Hepatocyte (in vitro differentiated cells): ENCODE results near the gene SCART1. TPM values are rescaled to one million over a fixed set of nuclear protein-coding genes. Genes with fewer than 3 reads are reported as not detected.

Source experiments
- DNase-seq: peaks from one replicate; pipeline ENCODE4 v3.0.0-alpha.2; 2016; ENCODE audit warnings: low spot score
- H2AFZ ChIP-seq: fragments of 200-600 bp; sonication (generic); 2 replicates; pipeline ENCODE4 v1.6.0; 2016; ENCODE audit warnings: antibody characterized with exemption, mild to moderate bottlenecking
- H3K27ac ChIP-seq: fragments of 200-600 bp; sonication (generic); 2 replicates; pipeline ENCODE4 v1.5.1; 2016; ENCODE audit warnings: mild to moderate bottlenecking
- H3K27me3 ChIP-seq: fragments of 200-600 bp; sonication (generic); 2 replicates; pipeline ENCODE4 v1.6.1; 2016
- H3K36me3 ChIP-seq: fragments of 200-600 bp; sonication (generic); replicated peaks from 2 replicates; pipeline ENCODE4 v1.5.1; 2016; ENCODE audit warnings: low read depth; ENCODE audit not compliant: insufficient read depth
- H3K4me1 ChIP-seq: fragments of 200-600 bp; sonication (generic); 2 replicates; pipeline ENCODE4 v1.5.1; 2016; ENCODE audit warnings: mild to moderate bottlenecking, moderate library complexity; ENCODE audit not compliant: insufficient read depth
- H3K4me2 ChIP-seq: fragments of 200-600 bp; sonication (generic); 2 replicates; pipeline ENCODE4 v1.6.0; 2016
- H3K4me3 ChIP-seq: fragments of 200-600 bp; sonication (generic); 2 replicates; pipeline ENCODE4 v1.5.1; 2016; ENCODE audit warnings: mild to moderate bottlenecking
- H3K79me2 ChIP-seq: fragments of 200-600 bp; sonication (generic); 2 replicates; pipeline ENCODE4 v1.6.0; 2017; ENCODE audit warnings: mild to moderate bottlenecking
- H3K9me2 ChIP-seq: fragments of 200-600 bp; sonication (generic); replicated peaks from 2 replicates; pipeline ENCODE4 v1.6.0; 2017; ENCODE audit warnings: mild to moderate bottlenecking; ENCODE audit not compliant: insufficient read depth
- H3K9me3 ChIP-seq: fragments of 200-600 bp; sonication (generic); 2 replicates; pipeline ENCODE4 v1.5.1; 2016; ENCODE audit warnings: low read depth, mild to moderate bottlenecking
- H4K20me1 ChIP-seq: fragments of 200-600 bp; sonication (generic); 2 replicates; pipeline ENCODE4 v1.6.0; 2016; ENCODE audit warnings: mild to moderate bottlenecking; ENCODE audit not compliant: insufficient read depth, poor library complexity, severe bottlenecking
- EZH2 ChIP-seq: fragments of 200-600 bp; sonication (generic); IDR thresholded peaks from 2 replicates; pipeline ENCODE4 v1.6.1; 2016; ENCODE audit warnings: antibody characterized with exemption, mild to moderate bottlenecking, borderline replicate concordance
- EZH2phosphoT487 ChIP-seq: fragments of 200-600 bp; sonication (generic); IDR thresholded peaks from one replicate; pipeline ENCODE4 v1.6.1; 2018; ENCODE audit warnings: antibody characterized with exemption, mild to moderate bottlenecking, low read depth, moderate library complexity; ENCODE audit not compliant: unreplicated experiment, severe bottlenecking
- WGBS: methylation state at CpG from one replicate; pipeline ENCODE4 v1.1.6; 2016; ENCODE audit warnings: low lambda C conversion rate; ENCODE audit errors: missing lambda C conversion rate; 5-methylcytosine and 5-hydroxymethylcytosine counted together
- polyA plus RNA-seq: library from polyadenylated mRNA; unstranded; fragments of >200 nt; fragmentation: Nextera tagmentation; extraction: Ambion mirVana; gene quantifications from 2 replicates; pipeline ENCODE4 v1.2.1, GENCODE V29; 2016
- total RNA-seq: library from RNA; depleted of rRNA; stranded (reverse); fragments of >200 nt; gene quantifications from 2 replicates; pipeline ENCODE4 v1.2.3, GENCODE V29; 2014
- TF ChIP-seq, protein P1 (sequence below): fragments of 200-600 bp; sonication (generic); IDR thresholded peaks from 2 replicates; pipeline ENCODE4 v1.5.1; 2016; ENCODE audit warnings: antibody characterized with exemption, mild to moderate bottlenecking; ENCODE audit not compliant: poor library complexity

The SCART1 gene
- total and polyA plus RNA-seq, 2 experiments from 2014 or later = 0.63 to 1.00 TPM

DNA sequence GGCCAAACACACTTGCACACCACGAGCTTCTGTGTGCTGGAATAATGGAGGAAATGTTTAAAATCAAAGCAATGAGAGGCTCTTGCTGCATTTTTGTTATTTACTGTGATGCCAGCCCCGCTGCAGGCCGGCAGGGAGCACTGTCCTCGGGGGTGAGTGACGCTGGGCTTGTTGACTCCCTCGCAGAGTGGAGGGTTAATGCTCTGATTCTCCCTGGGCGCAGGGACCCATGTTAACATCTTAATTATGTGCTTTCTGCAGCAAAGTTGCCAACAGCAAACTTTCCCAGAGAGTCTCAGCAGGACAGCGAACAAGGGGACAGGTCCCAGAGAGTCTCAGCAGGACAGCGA lies 22.9 kb downstream of the SCART1 start:
- H3K4me1 ChIP-seq = no peaks in the 10 kb centered on the region
- no peak overlapping the region for H3K27ac ChIP-seq
- no peak overlapping the region for H3K4me2 ChIP-seq
- no peak for DNase-seq
- H3K9me3 ChIP-seq = no peaks in the 10 kb centered on the region
- TF ChIP-seq EZH2phosphoT487 (no peak), EZH2 (no peak)
- TF ChIP-seq, protein P1, sequence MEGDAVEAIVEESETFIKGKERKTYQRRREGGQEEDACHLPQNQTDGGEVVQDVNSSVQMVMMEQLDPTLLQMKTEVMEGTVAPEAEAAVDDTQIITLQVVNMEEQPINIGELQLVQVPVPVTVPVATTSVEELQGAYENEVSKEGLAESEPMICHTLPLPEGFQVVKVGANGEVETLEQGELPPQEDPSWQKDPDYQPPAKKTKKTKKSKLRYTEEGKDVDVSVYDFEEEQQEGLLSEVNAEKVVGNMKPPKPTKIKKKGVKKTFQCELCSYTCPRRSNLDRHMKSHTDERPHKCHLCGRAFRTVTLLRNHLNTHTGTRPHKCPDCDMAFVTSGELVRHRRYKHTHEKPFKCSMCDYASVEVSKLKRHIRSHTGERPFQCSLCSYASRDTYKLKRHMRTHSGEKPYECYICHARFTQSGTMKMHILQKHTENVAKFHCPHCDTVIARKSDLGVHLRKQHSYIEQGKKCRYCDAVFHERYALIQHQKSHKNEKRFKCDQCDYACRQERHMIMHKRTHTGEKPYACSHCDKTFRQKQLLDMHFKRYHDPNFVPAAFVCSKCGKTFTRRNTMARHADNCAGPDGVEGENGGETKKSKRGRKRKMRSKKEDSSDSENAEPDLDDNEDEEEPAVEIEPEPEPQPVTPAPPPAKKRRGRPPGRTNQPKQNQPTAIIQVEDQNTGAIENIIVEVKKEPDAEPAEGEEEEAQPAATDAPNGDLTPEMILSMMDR = no peak
- H4K20me1 ChIP-seq = no peaks in the 10 kb centered on the region
- H3K27me3 ChIP-seq = no peaks in the 10 kb centered on the region
- H3K4me3 ChIP-seq = no peak overlapping the region
- WGBS = 79% methylated on average over 9 of the region's 9 CpGs
- H3K79me2 ChIP-seq = no peaks in the 10 kb centered on the region
- no peaks in the 10 kb centered on the region for H3K9me2 ChIP-seq
- no peak overlapping the region for H2AFZ ChIP-seq
- H3K36me3 ChIP-seq = no peaks in the 10 kb centered on the region

- Histone ChIP-seq H3K4me2 (no peak overlapping the region), H3K79me2 (no peaks in the 10 kb centered on the region), H3K9me3 (peaks cover 4% of the 10 kb centered on the region), H3K4me3 (no peak overlapping the region), H3K36me3 (no peaks in the 10 kb centered on the region), H3K9me2 (no peaks in the 10 kb centered on the region), H2AFZ (no peak overlapping the region), H3K4me1 (no peaks in the 10 kb centered on the region), H3K27ac (no peak overlapping the region), H3K27me3 (no peaks in the 10 kb centered on the region), H4K20me1 (no peaks in the 10 kb centered on the region)
- DNase-seq = no peak
- WGBS = 68% methylated on average over 11 of the region's 12 CpGs
- no peak for TF ChIP-seq EZH2
- TF ChIP-seq, protein P1 = no peak
- TF ChIP-seq EZH2phosphoT487 = no peak
These were observed 27.4 kb downstream of the SCART1 start for GRCh38 chr10:133481086-133481643.

GRCh38 chr10:133481657-133482056 lies 27.9 kb downstream of the SCART1 start:
- Histone ChIP-seq H3K36me3 (no peaks in the 10 kb centered on the region), H3K4me3 (no peak overlapping the region), H3K27ac (no peak overlapping the region), H4K20me1 (no peaks in the 10 kb centered on the region), H3K4me2 (no peak overlapping the region), H2AFZ (no peak overlapping the region), H3K27me3 (no peaks in the 10 kb centered on the region), H3K9me2 (no peaks in the 10 kb centered on the region), H3K4me1 (no peaks in the 10 kb centered on the region), H3K79me2 (no peaks in the 10 kb centered on the region), H3K9me3 (peaks cover 4% of the 10 kb centered on the region)
- TF ChIP-seq EZH2 (no peak), EZH2phosphoT487 (no peak)
- TF ChIP-seq, protein P1 = no peak
- no peak for DNase-seq
- WGBS = 86% methylated on average over 10 of the region's 10 CpGs

DNA sequence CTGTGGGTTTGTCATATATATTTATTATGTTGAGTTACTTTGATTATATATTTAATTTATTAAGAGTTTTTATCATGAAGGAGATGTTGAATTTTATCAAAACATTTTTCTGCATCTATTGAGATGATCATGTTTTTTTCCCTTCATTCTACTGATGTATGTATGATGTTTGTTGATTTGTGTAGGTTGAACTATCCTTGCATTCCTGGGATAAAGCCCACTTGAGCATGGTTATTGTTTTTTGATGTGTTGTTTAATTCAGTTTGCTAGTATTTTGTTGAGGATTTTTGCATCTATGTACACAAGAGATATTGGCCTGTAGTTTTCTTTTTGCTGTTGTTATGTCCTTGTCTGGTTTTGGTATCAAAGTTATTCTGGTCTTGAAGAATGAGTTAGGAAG lies 31.1 kb downstream of the SCART1 start:
- H2AFZ ChIP-seq = no peak overlapping the region
- no peak overlapping the region for H3K4me3 ChIP-seq
- no peak for DNase-seq
- no peak for TF ChIP-seq EZH2phosphoT487
- TF ChIP-seq, protein P1 = no peak
- TF ChIP-seq EZH2 = no peak
- peaks cover 10% of the 10 kb centered on the region for H3K9me3 ChIP-seq
- no peaks in the 10 kb centered on the region for H3K36me3 ChIP-seq
- H3K27ac ChIP-seq = no peak overlapping the region
- H3K9me2 ChIP-seq = no peaks in the 10 kb centered on the region
- no peaks in the 10 kb centered on the region for H3K79me2 ChIP-seq
- no peaks in the 10 kb centered on the region for H3K4me1 ChIP-seq
- no peak overlapping the region for H3K4me2 ChIP-seq
- H4K20me1 ChIP-seq = no peaks in the 10 kb centered on the region
- H3K27me3 ChIP-seq = no peaks in the 10 kb centered on the region
